ENCODE results near the gene GTPBP3. TPM values are rescaled to one million over a fixed set of nuclear protein-coding genes. Genes with fewer than 3 reads are reported as not detected.

The GTPBP3 gene
- total and polyA plus RNA-seq, 12 donors, result 8.0 to 12.8 (median 9.8) TPM

DNA sequence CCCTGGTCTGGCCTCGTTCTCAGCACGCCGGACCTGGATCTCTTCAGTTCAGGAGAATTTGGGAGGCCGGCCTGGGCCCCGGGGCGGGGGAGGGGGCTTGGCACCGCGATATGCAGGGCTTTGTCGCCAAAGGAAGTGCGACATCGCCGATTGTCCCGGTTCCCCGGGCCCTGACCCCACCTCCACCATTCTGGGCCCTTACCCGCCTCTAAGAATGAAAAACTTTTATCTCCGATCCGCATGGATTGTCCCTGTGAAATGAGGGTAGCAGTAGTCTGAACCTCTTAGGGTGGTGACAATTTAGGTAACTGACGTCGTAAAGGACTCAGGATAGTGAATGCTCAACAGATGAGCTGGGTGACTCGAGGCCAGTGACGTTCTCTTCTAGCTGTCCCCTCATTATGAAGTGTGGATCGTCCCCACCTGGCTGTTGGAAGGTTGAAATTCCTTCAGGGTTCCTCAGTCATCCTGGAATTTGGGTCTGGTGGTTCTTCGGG is 27.3 kb upstream of the GTPBP3 start:
- Histone ChIP-seq H3K27ac (peak overlapping the region in 9 of 10 donors; percentile 71 to 89 (median 80)), H3K4me1 (peaks cover 8 to 58% (median 44%) of the 10 kb centered on the region in 9 donors), H3K4me3 (peak overlapping the region; percentile 82 to 97 (median 89)), H3K36me3 (peaks cover 0 to 25% (median 9%) of the 10 kb centered on the region in 9 donors), H3K9me3 (no peaks in the 10 kb centered on the region), H3K27me3 (no peaks in the 10 kb centered on the region)
- TF ChIP-seq, protein P1, sequence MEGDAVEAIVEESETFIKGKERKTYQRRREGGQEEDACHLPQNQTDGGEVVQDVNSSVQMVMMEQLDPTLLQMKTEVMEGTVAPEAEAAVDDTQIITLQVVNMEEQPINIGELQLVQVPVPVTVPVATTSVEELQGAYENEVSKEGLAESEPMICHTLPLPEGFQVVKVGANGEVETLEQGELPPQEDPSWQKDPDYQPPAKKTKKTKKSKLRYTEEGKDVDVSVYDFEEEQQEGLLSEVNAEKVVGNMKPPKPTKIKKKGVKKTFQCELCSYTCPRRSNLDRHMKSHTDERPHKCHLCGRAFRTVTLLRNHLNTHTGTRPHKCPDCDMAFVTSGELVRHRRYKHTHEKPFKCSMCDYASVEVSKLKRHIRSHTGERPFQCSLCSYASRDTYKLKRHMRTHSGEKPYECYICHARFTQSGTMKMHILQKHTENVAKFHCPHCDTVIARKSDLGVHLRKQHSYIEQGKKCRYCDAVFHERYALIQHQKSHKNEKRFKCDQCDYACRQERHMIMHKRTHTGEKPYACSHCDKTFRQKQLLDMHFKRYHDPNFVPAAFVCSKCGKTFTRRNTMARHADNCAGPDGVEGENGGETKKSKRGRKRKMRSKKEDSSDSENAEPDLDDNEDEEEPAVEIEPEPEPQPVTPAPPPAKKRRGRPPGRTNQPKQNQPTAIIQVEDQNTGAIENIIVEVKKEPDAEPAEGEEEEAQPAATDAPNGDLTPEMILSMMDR (IDR thresholded peaks at IDR 0.05), result no peak
- no peak for DNase-seq
- intact Hi-C loops (cut with DNase I), result loop anchor here in 1 of 10 donors (5.0 kb wide), 1 partner anchor 157 kb away; no protein-coding TSS in a partner anchor
- 7 to 8% methylated on average over 23 of the region's 23 CpGs for WGBS, 2 donors
- no peak for ATAC-seq

DNA sequence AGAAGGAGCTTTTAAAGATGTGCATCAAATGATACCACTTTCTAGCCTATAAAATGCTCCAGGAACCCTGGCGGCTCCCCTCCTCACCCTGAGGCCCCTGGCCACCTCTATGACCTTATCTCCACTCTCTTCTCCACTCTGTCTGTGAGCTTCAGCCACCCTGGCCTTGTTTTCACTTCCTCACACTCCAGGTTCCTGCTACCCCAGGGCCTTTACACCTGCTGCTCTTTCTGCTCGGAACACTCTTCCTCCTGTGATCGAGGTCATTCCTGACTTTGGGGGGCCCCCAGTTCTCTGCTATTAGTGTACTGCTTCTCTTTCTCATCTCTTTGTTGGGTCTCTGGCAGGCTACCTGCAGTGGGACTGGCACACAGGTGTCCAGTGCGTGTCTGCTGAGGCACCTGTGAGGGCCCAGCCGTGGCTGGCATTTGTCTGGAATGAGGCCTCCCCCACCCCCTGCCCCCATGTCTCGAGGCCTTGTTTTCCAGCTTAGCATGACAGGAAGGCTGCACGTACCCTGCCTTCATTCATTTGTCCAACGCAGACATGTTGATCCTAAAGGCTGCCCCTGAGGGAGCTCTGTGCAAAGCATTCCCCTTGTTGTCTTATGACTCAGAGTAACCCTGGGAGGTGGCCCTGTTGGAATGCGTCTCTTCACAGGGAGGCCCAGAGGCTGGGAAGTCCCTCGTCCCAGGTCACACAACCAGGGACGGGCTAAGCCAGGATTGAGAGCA is 25.7 kb upstream of the GTPBP3 start:
- intact Hi-C loops (cut with DNase I), result no loop called here
- H3K9me3 ChIP-seq, result no peaks in the 10 kb centered on the region
- H3K36me3 ChIP-seq, result peaks cover 0 to 40% (median 17%) of the 10 kb centered on the region in 9 donors
- H3K4me3 ChIP-seq, result no peak overlapping the region
- TF ChIP-seq, protein P1 (IDR thresholded peaks at IDR 0.05), result no peak
- DNase-seq (no peak), ATAC-seq (no peak)
- WGBS, 2 donors, result 72% methylated on average over 11 of the region's 11 CpGs
- no peak overlapping the region for H3K27ac ChIP-seq
- H3K27me3 ChIP-seq, result no peaks in the 10 kb centered on the region
- H3K4me1 ChIP-seq, result peaks cover 5 to 50% (median 31%) of the 10 kb centered on the region in 9 donors

DNA sequence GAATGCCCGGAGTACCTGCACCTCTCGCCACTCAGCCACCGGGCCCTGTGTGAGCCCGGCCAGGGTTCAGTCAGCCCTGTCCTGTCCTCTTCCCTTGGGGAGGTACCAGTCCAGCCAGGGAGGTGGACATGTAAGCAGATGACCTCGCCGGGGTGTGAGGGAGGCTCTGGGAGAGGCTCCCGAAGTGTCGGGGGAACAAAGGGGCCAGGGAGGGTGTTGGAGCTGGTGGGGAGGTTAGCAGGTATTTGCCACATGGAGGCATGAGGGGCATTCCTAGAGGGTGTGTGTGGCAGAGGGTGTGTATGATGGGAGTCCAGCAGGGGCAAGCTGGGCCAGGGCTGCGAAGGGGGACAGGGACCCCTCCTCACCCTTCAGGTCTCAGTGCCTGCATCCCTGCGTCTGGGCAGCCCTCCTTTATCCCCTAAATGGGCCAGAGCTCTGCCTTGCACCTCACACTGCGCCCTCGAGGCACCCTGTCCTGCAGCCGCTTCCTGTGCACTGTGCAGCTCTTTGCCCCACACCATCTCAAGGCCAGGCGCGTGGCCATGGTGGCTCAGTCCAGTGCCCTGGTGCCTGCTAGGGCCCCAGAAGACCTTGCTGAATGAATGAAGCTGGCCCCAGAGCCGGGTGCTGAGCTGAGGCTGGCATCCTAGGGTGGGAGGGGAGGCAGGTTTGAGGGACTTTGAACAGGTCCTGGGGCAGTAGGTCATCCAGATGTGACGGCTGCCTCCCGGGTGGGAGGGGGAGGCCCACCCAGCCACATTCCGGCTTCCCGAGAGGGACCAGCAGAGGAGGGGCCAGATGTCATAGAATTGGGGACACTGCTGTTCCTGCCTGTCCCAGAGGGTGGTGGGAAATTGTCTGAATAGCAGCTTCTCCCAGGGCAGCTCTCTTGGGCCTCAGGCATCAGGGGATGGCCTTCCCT is 24.9 kb upstream of the GTPBP3 start:
- Histone ChIP-seq H3K9me3 (no peaks in the 10 kb centered on the region), H3K4me3 (no peak overlapping the region), H3K4me1 (peaks cover 5 to 42% (median 28%) of the 10 kb centered on the region in 9 donors), H3K27me3 (no peaks in the 10 kb centered on the region), H3K36me3 (peaks cover 0 to 46% (median 21%) of the 10 kb centered on the region in 9 donors), H3K27ac (no peak overlapping the region)
- TF ChIP-seq, protein P1 (IDR thresholded peaks at IDR 0.05), result no peak
- DNase-seq (no peak), ATAC-seq (no peak)
- intact Hi-C loops (cut with DNase I), result no loop called here
- WGBS, 2 donors, result 85 to 86% methylated on average over 20 of the region's 20 CpGs

DNA sequence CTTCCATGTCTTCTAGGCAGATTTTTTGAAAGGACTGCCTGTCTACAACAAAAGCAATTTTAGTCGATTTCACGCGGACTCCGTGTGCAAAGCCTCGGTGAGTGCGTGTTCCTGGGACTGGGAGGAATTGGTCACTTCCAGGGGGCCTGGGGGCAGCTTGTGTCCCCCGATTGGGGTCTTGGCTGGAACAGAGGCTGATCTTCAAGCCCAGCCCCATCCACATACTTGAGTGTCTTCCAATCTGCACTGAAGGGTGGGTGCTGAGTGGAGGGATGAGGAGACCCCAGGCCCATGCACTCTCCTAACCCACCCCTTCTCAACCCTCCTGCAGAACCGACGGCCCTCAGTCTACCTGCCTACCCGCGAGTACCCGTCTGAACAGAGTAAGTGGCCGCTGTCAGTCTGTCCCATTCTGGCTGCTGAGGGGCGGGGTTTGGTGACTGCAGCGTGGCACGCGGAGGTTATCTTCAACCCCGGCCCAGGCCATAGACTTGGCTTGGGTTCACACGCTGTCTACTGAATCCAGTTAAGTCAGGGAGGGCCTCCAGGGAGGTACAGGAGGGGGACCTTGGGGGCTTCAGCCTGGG is 23.3 kb upstream of the GTPBP3 start:
- Histone ChIP-seq H3K4me1 (peaks cover 5 to 29% (median 25%) of the 10 kb centered on the region in 9 donors), H3K9me3 (no peaks in the 10 kb centered on the region), H3K27me3 (no peaks in the 10 kb centered on the region), H3K27ac (no peak overlapping the region), H3K4me3 (no peak overlapping the region), H3K36me3 (peaks cover 0 to 61% (median 21%) of the 10 kb centered on the region in 9 donors)
- intact Hi-C loops (cut with DNase I), result no loop called here
- TF ChIP-seq, protein P1 (IDR thresholded peaks at IDR 0.05), result no peak
- DNase-seq (no peak), ATAC-seq (no peak)
- WGBS, 2 donors, result 90 to 92% methylated on average over 19 of the region's 19 CpGs
